ENCODE measurements around the gene SLC35E3. TPM values are rescaled to one million over a fixed set of nuclear protein-coding genes. Genes with fewer than 3 reads are reported as not detected.
A peak's percentile ranks its signal among the peaks of the same experiment; 100 is the strongest.
"Not testable (repeated sequence)": the region's sequence is repeated elsewhere in the genome, so short reads cannot be mapped to it uniquely, and the experiment has no call there.

SLC35E3 gene
- total RNA-seq, 1 donor = 5.7 TPM

DNA sequence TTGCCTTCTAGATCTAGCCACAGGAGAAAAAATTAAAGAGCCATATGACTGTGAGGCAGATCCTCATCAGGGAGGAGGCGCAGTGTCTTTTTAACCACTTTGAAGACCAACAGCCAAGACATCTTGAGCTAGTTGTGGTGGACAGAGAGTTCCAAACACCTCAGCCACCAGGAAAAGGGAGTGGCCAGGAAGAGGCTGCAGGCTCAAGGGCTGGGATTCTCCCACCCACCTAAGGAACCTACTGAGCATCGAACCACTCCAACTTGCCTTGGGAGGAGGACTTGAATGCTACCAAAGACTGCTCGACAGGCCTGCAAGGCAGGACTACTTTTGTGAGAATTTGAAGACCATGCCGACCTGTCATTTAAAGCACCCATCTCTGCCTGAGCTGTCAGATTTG is 47.5 kb downstream of the SLC35E3 start:
- DNase-seq (ENCODE audit: low read depth in 2 of 3, low spot score in 2 of 3) = no peak

DNA sequence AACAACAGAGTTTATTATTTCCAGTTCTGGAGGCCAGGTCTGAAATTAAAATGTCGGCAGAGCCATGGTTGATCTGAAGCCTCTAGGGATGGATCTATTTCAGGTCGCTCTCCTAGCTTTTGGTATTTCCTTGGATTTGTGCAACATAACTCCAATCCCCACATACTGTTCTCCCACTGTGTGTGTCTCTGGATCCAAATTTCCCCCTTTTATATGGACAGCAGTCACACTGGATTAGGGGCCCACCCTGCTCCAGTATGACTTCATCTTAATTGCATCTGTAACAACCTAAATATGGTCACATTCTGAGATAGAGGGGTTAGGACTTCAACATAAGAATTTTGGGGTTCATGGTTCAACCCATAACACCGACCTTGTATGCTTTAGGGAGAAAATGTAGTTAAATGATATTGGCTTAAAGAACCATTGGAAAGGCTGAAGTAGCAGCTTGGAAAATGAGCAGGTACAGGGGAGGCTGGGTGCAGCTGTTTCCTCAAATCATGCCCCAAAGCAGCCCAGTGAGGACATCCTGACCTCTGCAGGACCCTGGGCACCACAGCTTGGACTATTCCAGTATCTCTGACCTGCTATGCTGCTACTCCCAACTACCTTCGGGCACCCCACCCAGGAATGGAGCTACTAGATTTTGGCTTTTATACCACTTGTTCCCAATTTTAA is 48.1 kb downstream of the SLC35E3 start:
- no peak for DNase-seq (ENCODE audit: low read depth in 2 of 3, low spot score in 2 of 3)

DNA sequence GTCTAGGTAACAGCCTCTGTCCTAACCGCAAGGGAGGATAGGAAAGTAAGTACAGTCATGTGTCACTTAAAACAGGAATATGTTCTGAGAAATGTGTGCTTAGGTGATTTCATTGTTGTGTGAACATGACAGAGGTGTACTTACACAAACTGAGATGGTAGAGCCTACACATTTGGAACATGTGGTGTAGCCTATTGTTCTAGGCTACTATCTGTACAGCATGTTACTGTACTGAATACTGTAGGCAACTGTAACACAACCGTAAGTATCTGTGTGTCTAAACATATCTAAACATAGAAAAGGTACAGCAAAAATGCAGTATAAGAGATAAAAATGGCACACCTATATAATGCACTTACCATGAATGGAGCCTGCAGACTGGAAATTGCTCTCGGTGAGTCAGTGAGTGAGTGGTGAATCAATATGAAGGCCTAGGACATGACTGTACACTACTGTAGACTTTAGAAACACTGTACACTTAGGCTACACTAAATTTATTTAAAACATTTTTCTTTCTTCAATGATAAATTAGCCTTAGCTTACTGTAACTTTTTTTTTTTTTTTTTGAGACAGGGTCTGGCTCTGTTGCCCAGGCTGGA is 48.8 kb downstream of the SLC35E3 start:
- no peak for DNase-seq (ENCODE audit: low read depth in 2 of 3, low spot score in 2 of 3)

DNA sequence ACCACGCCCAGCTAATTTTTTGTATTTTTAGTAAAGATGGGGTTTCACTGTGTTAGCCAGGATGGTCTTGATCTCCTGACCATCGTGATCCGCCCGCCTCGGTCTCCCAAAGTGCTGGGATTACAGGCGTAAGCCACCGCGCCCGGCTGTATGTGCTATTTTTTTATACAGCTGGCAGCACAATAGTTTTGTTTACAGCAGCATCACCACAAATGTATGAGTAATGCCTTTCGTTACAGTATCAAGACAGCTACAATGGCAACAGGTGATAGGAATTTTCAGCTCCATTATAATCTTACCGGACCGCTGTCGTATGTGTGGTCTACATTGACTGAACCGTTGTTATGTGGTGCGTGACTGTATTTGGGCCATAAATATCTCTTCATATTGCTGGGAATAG is 50.4 kb downstream of the SLC35E3 start:
- no peak for DNase-seq (ENCODE audit: low read depth in 2 of 3, low spot score in 2 of 3)

DNA sequence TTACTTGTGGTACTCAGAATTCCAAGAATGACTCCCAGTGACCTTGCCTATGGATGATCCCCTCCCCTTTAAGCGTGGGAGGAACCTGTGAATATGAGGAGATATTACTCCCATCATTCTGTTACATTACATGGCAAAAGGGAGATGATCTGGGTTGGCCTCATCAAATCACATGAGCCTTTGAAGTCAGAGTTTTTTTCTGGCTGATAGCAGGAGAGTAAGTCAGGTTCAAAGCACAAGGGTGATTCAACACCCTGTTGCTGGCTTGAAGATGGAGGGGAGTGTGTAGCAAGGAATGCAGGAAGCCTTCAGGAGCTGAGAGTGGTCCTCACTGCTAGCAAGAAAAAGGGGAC is 52.9 kb downstream of the SLC35E3 start:
- DNase-seq (ENCODE audit: low read depth in 2 of 3, low spot score in 2 of 3) = no peak

DNA sequence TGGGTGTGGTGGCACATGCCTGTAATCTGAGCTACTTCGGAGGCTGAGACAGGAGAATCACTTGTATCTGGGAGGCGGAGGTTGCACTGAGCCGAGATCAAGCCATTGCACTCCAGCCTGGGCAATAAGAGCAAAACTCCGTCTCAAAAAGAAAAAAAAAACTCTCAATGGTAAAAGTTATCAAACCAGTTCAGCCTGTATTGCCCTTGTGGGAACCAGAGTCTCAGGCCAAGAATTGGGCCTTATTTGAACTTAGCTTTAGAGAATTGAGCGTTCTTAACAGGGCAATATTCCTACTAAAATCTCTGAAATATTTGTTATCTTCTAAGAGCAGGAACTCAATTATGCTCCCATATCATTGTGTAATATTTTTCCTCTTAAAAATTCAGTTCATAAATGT is 54.3 kb downstream of the SLC35E3 start:
- DNase-seq (ENCODE audit: low read depth in 2 of 3, low spot score in 2 of 3) = no peak

DNA sequence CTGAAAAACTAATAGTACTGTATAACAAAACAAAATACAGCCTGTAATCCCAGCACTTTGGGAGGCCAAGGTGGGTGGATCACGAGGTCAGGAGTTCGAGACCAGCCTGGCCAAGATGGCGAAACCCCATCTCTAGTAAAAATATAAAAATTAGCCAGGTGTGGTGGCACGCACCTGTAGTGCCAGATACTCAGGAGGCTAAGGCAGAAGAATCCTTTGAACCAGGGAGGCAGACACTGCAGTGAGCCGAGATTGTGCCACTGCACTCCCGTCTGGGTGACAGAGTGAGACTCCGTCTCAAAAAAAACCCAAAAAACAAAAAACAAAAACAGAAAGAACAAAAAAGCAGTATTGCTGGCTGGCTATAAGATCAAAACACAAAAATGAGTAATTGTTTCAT is 55.1 kb downstream of the SLC35E3 start:
- DNase-seq (ENCODE audit: low read depth in 2 of 3, low spot score in 2 of 3) = not testable (repeated sequence)

DNA sequence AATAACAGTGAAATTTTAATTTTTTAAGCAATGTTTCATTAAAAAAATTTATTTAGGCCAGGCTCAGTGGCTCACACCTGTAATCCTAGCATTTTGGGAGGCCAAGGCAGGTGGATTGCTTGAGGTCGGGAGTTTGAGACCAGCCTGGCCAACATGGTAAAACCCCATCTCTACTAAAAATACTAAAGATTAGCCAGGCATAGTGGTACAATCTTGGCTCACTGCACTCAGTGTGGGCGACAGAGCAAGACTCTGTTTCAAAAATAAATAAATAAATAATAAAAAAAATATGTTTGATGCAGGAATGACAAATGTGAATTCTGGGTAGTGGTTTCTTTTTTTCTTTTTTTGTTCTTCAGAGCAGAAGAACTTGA is 56.4 kb downstream of the SLC35E3 start:
- not testable (repeated sequence) for DNase-seq (ENCODE audit: low read depth in 2 of 3, low spot score in 2 of 3)

DNA sequence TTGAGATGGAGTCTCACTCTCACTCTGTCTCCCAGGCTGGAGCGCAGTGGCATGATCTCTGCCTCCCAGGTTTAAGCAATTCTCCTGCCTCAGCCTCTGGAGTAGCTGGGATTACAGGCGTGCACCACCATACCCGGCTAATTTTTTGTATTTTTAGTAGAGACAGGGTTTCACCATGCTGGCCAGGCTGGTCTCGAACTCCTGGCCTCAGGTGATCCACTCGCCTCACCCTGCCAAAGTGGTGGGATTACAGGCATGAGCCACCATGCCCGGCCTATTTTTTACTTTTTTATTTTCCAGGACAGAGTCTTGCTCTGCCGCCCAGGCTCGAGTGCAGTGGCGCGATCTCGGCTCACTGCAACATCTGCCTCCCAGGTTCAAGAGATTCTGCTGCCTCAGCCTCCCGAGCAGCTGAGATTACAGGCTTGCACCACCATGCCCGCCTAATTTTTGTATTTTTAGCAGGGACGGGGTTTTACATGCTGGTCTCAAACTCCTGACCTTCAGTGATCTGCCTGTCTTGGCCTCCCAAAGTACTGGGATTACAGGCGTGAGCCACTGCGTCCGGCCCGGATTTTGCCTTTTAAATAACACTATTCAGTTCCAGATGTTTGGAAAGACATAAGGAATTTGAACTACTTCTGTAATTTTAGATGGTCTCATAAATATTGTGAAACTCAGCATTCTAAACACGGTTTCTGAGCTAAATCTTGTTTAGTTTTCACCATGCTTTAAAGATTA is 57.1 kb downstream of the SLC35E3 start:
- not testable (repeated sequence) for DNase-seq (ENCODE audit: low read depth in 2 of 3, low spot score in 2 of 3)

DNA sequence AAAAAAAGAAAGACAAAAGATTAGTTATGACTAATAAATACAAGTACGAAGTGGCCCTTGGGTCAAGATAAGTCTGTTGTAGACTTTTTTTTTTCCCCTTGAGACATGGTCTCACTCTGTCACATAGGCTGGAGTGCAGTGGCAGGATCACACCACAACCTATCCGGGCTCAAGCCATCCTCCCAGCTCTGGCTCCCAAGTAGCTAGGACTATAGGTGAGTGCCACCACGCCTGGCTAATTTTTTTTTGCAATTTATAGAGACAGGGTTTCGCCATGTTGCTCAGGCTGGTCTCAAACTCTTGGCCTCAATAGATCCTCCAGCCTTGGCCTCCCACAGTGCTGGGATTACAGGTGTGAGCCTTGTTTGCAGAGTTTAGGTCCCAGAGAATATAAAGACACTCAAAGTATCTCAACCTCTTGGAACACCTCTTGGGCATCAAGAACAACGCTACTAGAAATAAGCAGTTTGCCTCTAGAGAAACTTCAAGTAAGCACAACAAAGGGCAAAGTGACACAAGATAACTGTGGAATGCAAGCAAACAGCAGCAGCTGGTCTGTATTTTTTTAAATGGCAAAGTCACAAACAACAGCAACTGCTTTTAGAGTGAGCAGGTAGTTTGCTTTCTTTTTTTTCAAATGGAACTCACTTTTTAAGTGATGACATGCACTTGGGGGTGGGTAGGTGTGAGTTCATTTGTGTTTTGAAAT is 58.1 kb downstream of the SLC35E3 start:
- DNase-seq (ENCODE audit: low read depth in 2 of 3, low spot score in 2 of 3) = no peak

DNA sequence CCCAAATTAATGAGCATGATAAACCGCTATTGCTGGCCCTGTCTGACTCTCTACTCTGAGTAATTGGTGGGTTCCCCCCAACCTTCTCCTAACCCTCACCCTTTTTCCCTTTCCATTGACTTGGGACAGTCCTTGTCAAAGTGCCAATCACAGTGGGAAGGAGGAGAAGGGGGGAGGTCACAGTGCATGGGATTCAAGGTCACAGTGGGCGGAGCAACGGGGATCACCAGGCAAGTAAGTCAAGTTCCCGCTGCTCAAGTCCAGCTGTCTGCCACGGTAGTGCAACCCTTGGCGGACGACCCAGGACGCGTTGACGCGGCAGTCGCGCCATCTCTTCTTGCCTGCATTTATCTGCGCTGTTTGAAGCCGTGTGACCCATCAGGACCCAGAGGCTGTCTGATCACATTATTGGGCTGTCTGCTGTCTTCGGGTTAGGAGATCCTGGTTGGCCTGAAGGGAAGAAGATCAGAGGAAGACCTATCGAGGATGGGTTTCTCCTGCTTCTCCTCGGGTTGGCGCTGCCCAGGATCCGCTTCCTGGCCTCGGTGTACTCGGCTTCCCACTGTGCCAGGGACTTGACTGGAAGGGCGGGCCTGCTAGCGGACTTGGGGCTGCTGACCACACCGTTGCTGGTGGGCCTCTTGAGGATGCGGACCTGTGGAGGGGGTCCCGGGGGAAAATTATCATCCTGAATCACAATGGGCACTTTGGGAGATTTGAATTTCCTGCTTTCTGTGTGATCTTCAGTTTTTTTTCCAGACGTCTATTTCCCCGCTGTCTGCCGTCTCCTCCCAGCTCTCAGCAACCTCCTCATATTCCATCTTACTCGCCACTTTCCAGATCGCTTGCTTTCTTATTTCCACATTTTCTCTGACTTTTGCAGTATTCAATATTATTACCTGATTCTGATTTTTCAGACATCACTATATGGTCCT is 58.9 kb downstream of the SLC35E3 start:
- no peak for DNase-seq (ENCODE audit: low read depth in 2 of 3, low spot score in 2 of 3)

DNA sequence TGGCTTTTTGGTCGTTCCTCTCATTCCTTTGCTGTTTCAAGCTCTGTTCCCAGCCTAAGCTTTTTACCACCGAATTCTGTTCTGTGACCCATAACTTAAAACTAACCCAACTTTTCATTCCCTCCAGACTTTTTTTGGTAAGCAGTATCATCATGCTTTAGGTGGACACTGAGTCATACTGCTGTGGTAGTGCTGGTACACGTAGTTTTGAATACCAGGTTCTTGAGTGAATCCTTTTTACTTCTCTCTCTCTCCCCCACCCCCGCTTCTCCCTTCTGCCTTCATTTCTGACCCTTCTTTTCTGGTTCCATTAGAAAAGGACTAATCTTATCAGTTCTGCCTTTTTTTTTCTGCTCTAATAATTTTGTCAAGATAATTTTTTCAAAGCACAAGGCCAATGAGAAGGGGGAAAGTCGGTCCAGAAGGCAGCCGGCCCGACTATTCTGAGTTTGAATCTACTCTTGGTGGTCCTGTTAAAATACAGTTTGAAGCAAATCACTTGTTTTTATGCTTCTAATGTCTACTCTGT is 59.7 kb downstream of the SLC35E3 start:
- DNase-seq (ENCODE audit: low read depth in 2 of 3, low spot score in 2 of 3) = no peak

DNA sequence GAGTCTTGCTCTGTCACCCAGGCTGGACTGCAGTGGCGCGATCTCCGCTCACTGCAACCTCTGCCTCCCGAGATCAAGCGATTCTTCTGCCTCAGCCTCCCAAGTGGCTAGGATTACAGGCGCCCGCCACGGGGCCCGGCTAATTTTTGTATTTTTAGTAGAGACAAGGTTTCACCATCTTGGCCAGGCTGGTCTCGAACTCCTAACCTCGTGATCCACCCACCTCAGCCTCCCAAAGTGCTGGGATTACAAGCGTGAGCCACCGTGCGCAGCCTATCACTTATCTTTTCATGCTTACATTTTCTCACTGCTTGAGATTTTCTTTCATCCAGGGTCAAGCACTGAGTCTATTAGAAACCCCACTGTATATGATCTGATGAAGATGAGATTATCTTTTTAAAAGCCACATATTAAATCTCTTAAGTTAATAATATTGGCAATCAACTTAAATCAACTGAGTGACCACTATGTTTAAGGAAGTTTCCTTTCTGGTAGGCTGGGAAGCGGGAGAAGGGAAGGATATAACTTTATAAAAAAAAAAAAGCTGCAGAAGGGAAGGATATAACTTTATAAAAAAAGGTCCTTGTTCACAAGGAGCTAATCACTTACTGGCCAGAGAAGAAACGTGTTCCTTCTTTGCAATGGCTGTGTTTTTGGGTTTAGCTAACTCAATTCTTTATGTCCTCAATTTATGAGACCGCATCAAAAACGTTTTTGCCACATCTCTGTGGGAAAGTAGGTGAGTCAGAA is 60.7 kb downstream of the SLC35E3 start:
- no peak for DNase-seq (ENCODE audit: low read depth in 2 of 3, low spot score in 2 of 3)

DNA sequence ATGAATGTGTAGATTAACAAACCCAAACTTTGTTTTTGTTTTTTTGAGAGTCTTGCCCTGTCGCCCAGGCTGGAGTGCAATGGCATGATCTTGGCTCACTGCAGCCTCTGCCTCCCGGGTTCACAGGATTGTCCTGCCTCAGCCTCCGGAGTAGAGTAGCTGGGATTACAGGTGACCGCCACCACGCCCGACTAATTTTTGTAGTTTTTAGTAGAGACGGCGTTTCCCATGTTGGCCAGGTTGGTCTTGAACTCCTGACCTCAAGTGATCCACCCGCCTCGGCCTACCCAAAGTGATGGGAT is 61.2 kb downstream of the SLC35E3 start:
- not testable (repeated sequence) for DNase-seq (ENCODE audit: low read depth in 2 of 3, low spot score in 2 of 3)

DNA sequence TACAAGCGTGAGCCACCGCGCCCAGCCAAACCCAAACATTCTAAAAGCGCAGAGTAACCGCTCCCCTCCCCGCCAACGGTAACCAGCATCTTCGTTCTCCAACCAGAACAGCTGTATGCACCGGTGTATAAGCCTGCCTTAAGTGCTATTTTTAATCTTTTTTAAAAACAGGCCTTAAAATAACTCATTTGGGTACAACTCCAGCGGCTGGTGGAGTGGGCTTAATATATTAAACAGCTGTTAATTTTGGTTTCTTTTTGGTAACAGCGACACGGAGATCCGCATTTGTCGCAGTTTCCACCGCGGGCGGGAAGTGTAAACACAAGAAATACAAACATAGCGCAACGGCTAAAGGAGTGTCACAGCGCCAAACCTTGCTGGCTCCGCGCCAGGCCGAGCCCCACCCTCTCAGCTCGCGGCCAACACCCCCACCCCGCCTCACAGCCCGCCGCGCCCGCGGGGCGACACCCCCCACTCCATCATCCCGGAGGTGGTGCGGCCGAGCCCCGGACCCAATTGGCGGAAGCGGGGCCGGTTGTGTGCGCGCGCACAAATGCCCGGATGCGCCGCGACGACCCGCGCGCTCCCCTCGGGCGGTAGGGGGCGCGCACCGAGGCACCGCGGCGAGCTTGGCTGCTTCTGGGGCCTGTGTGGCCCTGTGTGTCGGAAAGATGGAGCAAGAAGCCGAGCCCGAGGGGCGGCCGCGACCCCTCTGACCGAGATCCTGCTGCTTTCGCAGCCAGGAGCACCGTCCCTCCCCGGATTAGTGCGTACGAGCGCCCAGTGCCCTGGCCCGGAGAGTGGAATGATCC is 61.8 kb downstream of the SLC35E3 start, which contains the start of gene MDM2:
TSS of gene MDM2 (plus strand) at position 602 of the 812 bp plus-strand sequence. CDS start 301 bp downstream, outside the sequence.
- DNase-seq (ENCODE audit: low read depth in 2 of 3, low spot score in 2 of 3) = peak; percentile 97

DNA sequence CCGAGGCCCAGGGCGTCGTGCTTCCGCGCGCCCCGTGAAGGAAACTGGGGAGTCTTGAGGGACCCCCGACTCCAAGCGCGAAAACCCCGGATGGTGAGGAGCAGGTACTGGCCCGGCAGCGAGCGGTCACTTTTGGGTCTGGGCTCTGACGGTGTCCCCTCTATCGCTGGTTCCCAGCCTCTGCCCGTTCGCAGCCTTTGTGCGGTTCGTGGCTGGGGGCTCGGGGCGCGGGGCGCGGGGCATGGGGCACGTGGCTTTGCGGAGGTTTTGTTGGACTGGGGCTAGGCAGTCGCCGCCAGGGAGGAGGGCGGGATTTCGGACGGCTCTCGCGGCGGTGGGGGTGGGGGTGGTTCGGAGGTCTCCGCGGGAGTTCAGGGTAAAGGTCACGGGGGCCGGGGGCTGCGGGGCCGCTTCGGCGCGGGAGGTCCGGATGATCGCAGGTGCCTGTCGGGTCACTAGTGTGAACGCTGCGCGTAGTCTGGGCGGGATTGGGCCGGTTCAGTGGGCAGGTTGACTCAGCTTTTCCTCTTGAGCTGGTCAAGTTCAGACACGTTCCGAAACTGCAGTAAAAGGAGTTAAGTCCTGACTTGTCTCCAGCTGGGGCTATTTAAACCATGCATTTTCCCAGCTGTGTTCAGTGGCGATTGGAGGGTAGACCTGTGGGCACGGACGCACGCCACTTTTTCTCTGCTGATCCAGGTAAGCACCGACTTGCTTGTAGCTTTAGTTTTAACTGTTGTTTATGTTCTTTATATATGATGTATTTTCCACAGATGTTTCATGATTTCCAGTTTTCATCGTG is 62.6 kb downstream of the SLC35E3 start:
- peak in 2 of 3 donors; percentile 50 to 53 for DNase-seq (ENCODE audit: low read depth in 2 of 3, low spot score in 2 of 3)

DNA sequence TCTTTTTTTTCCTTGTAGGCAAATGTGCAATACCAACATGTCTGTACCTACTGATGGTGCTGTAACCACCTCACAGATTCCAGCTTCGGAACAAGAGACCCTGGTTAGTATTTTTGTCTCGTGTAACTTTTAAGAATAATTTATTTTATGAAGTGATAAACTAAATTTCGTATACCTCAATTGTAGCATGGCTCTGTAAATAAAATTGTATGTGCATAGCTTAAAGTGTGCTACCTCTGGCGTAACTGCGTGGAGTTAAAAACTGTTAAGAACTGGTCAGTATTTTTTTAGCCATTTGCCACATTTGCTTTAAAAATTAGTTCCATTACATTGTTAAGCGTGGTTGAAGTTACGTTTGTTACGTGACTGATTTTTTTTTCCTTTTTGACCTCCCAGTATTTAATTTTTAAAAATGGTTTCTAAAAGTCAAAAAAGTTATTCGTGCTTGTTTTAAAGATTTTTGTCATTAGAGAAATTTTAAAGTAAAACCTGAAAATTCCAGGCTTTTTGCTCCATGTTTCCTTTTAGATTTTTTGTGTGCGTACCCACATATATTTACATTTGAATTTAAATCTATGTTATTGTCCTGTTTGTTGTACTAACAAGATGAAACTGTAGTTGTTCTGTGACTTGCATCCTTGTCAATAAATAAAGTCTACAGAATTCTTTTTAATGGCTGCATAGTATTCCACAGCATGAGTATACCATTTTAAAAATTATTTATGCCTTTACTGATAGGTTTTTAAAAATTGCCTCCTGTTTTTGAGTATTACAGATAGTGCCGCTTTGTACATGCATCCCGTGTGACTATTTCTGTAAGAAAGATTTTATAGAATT is 63.4 kb downstream of the SLC35E3 start:
- no peak for DNase-seq (ENCODE audit: low read depth in 2 of 3, low spot score in 2 of 3)
